ENCODE data around the gene MERTK.
"Not testable (repeated sequence)": the region's sequence is repeated elsewhere in the genome, so short reads cannot be mapped to it uniquely, and the experiment has no call there.

Gene MERTK

GRCh38 chr2:111903516-111903915 is 5.1 kb downstream of the MERTK start:
- no peak for DNase-seq
- H3K4me1 Mint-ChIP-seq (ENCODE audit: low read depth in 2 of 2), result peaks cover 3 to 11% of the 10 kb centered on the region in 2 donors
- no peaks in the 10 kb centered on the region for H3K9me3 Mint-ChIP-seq
- H3K36me3 Mint-ChIP-seq (ENCODE audit: insufficient read depth), result no peaks in the 10 kb centered on the region
- peaks cover 10 to 14% of the 10 kb centered on the region in 2 donors for H3K27me3 Mint-ChIP-seq
- ATAC-seq (replicated peaks), result no peak
- H3K4me3 Mint-ChIP-seq, result no peak overlapping the region
- no peak overlapping the region for H3K27ac Mint-ChIP-seq

- Mint-ChIP-seq H3K36me3 (ENCODE audit: insufficient read depth) (no peaks in the 10 kb centered on the region), H3K27me3 (peaks cover 10 to 14% of the 10 kb centered on the region in 2 donors), H3K4me1 (ENCODE audit: low read depth in 2 of 2) (peaks cover 3 to 11% of the 10 kb centered on the region in 2 donors), H3K27ac (no peak overlapping the region), H3K4me3 (no peak overlapping the region), H3K9me3 (no peaks in the 10 kb centered on the region)
- ATAC-seq (replicated peaks), result no peak
- DNase-seq, result no peak
Measured at GRCh38 chr2:111903930-111904439, 5.6 kb downstream of the MERTK start.

- no peaks in the 10 kb centered on the region for H3K36me3 Mint-ChIP-seq (ENCODE audit: insufficient read depth)
- H3K4me1 Mint-ChIP-seq (ENCODE audit: low read depth in 2 of 2), result peaks cover 3 to 11% of the 10 kb centered on the region in 2 donors
- ATAC-seq (replicated peaks), result no peak
- no peak overlapping the region for H3K4me3 Mint-ChIP-seq
- H3K27me3 Mint-ChIP-seq, result peaks cover 10 to 14% of the 10 kb centered on the region in 2 donors
- DNase-seq, result no peak
- no peaks in the 10 kb centered on the region for H3K9me3 Mint-ChIP-seq
- H3K27ac Mint-ChIP-seq, result no peak overlapping the region
Measured at GRCh38 chr2:111904726-111905474, 6.5 kb downstream of the MERTK start.

DNA sequence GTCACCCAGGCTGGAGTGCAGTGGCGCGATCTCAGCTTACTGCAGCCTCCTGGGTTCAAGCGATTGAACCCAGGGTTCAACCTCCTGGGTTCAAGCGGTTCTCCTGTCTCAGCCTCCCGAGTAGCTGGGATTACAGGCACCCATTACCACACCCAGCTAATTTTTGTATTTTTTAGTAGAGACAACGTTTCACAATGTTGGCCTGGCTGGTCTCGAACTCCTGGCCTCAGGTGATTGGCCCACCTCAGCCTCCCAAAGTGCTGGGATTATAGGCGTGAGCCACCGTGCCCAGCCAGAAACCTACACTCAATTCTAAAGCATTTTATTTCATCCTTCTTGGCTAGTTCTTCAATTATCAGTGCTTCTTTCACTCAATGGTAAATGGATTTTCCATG is 7.1 kb downstream of the MERTK start:
- H3K27ac Mint-ChIP-seq, H3K4me3 Mint-ChIP-seq: not testable (repeated sequence)

GRCh38 chr2:111905990-111906735 is 7.8 kb downstream of the MERTK start:
- Mint-ChIP-seq H3K4me3 (no peak overlapping the region), H3K4me1 (ENCODE audit: low read depth in 2 of 2) (peaks cover 0 to 5% of the 10 kb centered on the region in 2 donors), H3K36me3 (ENCODE audit: insufficient read depth) (no peaks in the 10 kb centered on the region), H3K27me3 (peaks cover 10 to 14% of the 10 kb centered on the region in 2 donors), H3K27ac (no peak overlapping the region), H3K9me3 (no peaks in the 10 kb centered on the region)
- no peak for DNase-seq
- ATAC-seq (replicated peaks), result no peak

More for the DNA sequence above, 7.1 kb downstream of the MERTK start:
- Mint-ChIP-seq H3K4me1 (ENCODE audit: low read depth in 2 of 2) (peaks cover 3 to 11% of the 10 kb centered on the region in 2 donors), H3K27me3 (peaks cover 10 to 14% of the 10 kb centered on the region in 2 donors)
- DNase-seq; H3K9me3 Mint-ChIP-seq; ATAC-seq (replicated peaks); H3K36me3 Mint-ChIP-seq (ENCODE audit: insufficient read depth): not testable (repeated sequence)

- H3K4me1 Mint-ChIP-seq (ENCODE audit: low read depth in 2 of 2), result peaks cover 0 to 5% of the 10 kb centered on the region in 2 donors
- no peaks in the 10 kb centered on the region for H3K36me3 Mint-ChIP-seq (ENCODE audit: insufficient read depth)
- H3K27me3 Mint-ChIP-seq, result no peaks in the 10 kb centered on the region
- no peak overlapping the region for H3K4me3 Mint-ChIP-seq
- H3K9me3 Mint-ChIP-seq, result no peaks in the 10 kb centered on the region
- ATAC-seq (replicated peaks) (no peak), DNase-seq (no peak)
- no peak overlapping the region for H3K27ac Mint-ChIP-seq
Measured at GRCh38 chr2:111908578-111908977, 10.2 kb downstream of the MERTK start.

DNA sequence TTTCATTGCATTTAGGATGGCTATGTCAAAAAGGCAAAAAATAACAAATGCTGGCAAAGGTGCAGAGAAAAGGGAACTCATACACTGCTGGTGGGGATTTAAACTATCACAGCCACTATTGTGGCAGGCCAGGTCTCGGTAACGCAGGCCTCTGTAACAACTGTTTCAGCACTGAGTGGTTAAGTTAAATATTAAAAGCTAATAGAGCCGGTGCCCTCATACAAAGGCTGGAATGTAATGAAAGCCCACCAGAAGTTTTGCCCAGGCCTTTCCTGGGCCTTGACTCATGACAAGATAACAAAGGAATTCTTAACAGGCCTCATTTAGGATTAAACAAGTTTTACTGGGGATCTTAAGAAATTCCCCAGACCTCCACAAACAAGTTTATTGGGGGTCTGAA is 10.7 kb downstream of the MERTK start:
- ATAC-seq (replicated peaks) (no peak), DNase-seq (no peak)
- Mint-ChIP-seq H3K36me3 (ENCODE audit: insufficient read depth) (no peaks in the 10 kb centered on the region), H3K4me3 (no peak overlapping the region), H3K27ac (no peak overlapping the region), H3K4me1 (ENCODE audit: low read depth in 2 of 2) (peaks cover 0 to 5% of the 10 kb centered on the region in 2 donors), H3K27me3 (no peaks in the 10 kb centered on the region), H3K9me3 (no peaks in the 10 kb centered on the region)

DNA sequence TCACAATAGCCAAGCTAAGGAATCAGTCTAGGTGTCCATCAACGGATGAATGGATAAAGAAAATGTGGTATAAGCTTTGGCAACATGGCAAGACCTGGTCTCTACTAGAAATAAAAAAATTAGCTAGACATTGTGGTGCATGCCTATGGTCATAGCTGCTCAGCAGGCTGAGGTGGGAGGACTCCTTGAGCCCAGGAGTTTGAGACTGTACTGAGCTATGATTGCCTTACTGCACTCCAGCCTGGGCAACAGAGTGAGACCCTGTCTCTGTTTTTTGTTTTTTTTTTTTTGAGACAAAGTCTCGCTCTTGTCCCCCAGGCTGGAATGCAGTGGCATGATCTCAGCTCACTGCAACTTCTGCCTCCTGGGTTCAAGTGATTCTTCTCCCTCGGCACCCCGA is 11.6 kb downstream of the MERTK start:
- not testable (repeated sequence) for H3K4me3 Mint-ChIP-seq; DNase-seq; H3K4me1 Mint-ChIP-seq (ENCODE audit: low read depth in 2 of 2); H3K27ac Mint-ChIP-seq; ATAC-seq (replicated peaks); H3K9me3 Mint-ChIP-seq; H3K27me3 Mint-ChIP-seq; H3K36me3 Mint-ChIP-seq (ENCODE audit: insufficient read depth)

DNA sequence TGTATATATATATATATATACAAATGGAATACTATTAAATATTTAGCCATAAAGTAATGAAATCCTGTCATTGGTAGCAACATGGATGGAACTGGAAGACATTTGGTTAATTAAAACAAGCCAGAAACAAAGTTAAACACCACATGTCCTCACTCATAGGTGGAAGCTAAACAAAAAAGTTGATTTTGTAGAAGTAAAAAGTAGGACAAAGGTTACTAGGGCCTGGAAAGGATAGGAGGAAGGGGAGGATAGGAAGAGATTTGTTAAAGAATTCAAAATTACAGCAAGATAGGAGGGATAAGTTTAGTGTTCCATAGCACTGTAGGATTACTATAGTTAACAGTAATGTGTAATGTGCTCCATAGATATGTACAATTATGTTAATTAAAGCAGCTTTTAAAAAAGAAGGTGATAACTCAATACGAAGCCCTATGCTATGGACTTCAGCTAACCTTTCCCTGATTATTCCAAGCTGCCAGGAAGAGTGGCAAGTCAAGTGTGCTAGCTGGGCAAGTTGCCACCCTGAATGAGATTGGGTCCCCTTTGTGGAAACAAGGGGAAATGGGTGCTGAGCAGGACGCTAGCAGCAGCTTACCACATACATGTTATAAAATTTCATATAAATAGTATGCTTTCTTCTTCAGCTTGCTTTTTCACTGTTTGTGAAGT is 12.3 kb downstream of the MERTK start:
- H3K9me3 Mint-ChIP-seq, result no peaks in the 10 kb centered on the region
- no peak for ATAC-seq (replicated peaks)
- DNase-seq, result no peak
- peaks cover 0 to 5% of the 10 kb centered on the region in 2 donors for H3K4me1 Mint-ChIP-seq (ENCODE audit: low read depth in 2 of 2)
- H3K4me3 Mint-ChIP-seq, result no peak overlapping the region
- H3K27ac Mint-ChIP-seq, result peak overlapping the region in 1 of 2 donors; percentile 15
- H3K36me3 Mint-ChIP-seq (ENCODE audit: insufficient read depth), result no peaks in the 10 kb centered on the region
- no peaks in the 10 kb centered on the region for H3K27me3 Mint-ChIP-seq

- not testable (repeated sequence) for ATAC-seq (replicated peaks); H3K36me3 Mint-ChIP-seq (ENCODE audit: insufficient read depth); H3K4me3 Mint-ChIP-seq; DNase-seq; H3K9me3 Mint-ChIP-seq; H3K27me3 Mint-ChIP-seq; H3K4me1 Mint-ChIP-seq (ENCODE audit: low read depth in 2 of 2); H3K27ac Mint-ChIP-seq
Measured at GRCh38 chr2:111911295-111911977, 13.0 kb downstream of the MERTK start.

DNA sequence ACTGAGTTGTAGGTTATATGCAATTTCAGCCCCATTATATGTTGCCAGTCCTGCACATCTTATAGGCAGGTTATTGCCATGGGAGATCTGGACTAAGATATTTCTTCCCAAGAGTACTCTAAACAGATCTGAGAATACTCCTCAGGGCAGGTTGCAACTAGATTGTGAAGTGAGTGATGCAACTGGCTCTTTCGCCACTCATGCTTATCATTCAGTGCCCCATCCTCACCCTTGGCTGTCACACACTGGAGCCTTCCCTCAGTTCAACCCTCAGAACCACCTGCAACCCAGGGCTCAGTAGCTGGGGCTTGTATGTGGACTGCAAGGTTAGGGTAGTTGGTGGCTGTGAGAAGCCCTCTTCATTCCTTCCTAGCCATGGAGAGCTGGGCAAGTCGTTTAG is 14.1 kb downstream of the MERTK start:
- H3K36me3 Mint-ChIP-seq (ENCODE audit: insufficient read depth), result no peaks in the 10 kb centered on the region
- no peaks in the 10 kb centered on the region for H3K4me1 Mint-ChIP-seq (ENCODE audit: low read depth in 2 of 2)
- H3K4me3 Mint-ChIP-seq, result no peak overlapping the region
- no peak for DNase-seq
- no peak overlapping the region for H3K27ac Mint-ChIP-seq
- H3K27me3 Mint-ChIP-seq, result peaks cover 0 to 12% of the 10 kb centered on the region in 2 donors
- no peaks in the 10 kb centered on the region for H3K9me3 Mint-ChIP-seq
- no peak for ATAC-seq (replicated peaks)

- Mint-ChIP-seq H3K27ac (no peak overlapping the region), H3K27me3 (peaks cover 0 to 33% of the 10 kb centered on the region in 2 donors), H3K4me3 (no peak overlapping the region), H3K36me3 (ENCODE audit: insufficient read depth) (no peaks in the 10 kb centered on the region), H3K9me3 (no peaks in the 10 kb centered on the region), H3K4me1 (ENCODE audit: low read depth in 2 of 2) (no peaks in the 10 kb centered on the region)
- no peak for ATAC-seq (replicated peaks)
- no peak for DNase-seq
Measured at GRCh38 chr2:111917106-111917505, 18.7 kb downstream of the MERTK start.

DNA sequence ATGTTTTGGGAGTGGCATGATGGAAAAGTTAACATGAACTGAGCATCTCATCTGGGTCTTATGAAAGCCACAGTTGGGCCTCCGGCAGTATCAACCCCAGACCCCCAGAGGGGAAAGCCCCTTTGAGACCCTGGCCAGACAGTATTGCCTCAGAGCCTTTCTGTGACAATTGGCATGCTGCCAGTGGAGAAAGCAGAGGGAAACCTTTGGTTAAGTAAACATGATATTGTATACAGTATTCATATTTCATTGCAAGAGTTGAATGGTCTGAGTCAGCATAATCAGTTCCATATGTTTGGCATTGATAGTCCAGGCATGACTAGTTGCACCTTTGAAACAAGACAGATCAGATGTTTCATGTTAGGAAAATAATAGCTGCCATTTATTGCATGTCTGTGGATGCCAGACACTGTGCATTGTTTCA is 20.0 kb downstream of the MERTK start:
- Mint-ChIP-seq H3K27me3 (peaks cover 0 to 33% of the 10 kb centered on the region in 2 donors), H3K27ac (no peak overlapping the region), H3K4me3 (no peak overlapping the region), H3K9me3 (no peaks in the 10 kb centered on the region), H3K4me1 (ENCODE audit: low read depth in 2 of 2) (no peaks in the 10 kb centered on the region), H3K36me3 (ENCODE audit: insufficient read depth) (no peaks in the 10 kb centered on the region)
- DNase-seq (no peak), ATAC-seq (replicated peaks) (no peak)
